Testis (tissue), 3 donors: Measurements from ENCODE around the gene ARRB2. TPM values are rescaled to one million over a fixed set of nuclear protein-coding genes. Genes with fewer than 3 reads are reported as not detected.

Source experiments
- DNase-seq: peaks from one replicate; pipeline ENCODE4 v3.0.0-alpha.2; 2019
- H3K27ac ChIP-seq, 2 donors: fragments of 200-600 bp; sonication (generic); one replicate each; pipeline ENCODE4 v1.5.1; 2019
- H3K27me3 ChIP-seq: fragments of 200-600 bp; sonication (generic); one replicate; pipeline ENCODE4 v1.5.1; 2019
- H3K36me3 ChIP-seq: fragments of 200-600 bp; sonication (generic); one replicate; pipeline ENCODE4 v1.5.1; 2017; ENCODE audit warnings: low read depth; ENCODE audit errors: missing control alignments
- H3K4me1 ChIP-seq: fragments of 200-600 bp; sonication (generic); one replicate; pipeline ENCODE4 v1.5.1; 2019
- H3K4me3 ChIP-seq, 2 donors: fragments of 200-600 bp; sonication (generic); one replicate each; pipeline ENCODE4 v1.5.1; 2017 to 2019
- H3K9me3 ChIP-seq: fragments of 200-600 bp; sonication (generic); one replicate; pipeline ENCODE4 v1.5.1; 2017
- POLR2A ChIP-seq: fragments of 450-650 bp; IDR thresholded peaks from one replicate; pipeline ENCODE4 v1.6.1; 2017; ENCODE audit warnings: antibody characterized with exemption, mild to moderate bottlenecking, moderate library complexity
- WGBS, 2 donors: methylation state at CpG; one replicate each; pipeline ENCODE4 v1.1.5; 2018; 5-methylcytosine and 5-hydroxymethylcytosine counted together
- intact Hi-C: fragments of 100-400 bp; cut with DNase I; formaldehyde crosslinking; loops from one replicate; pipeline ENCODE4 v1.15.1; 2023; ENCODE audit warnings: low total_unique reads
- polyA plus RNA-seq: library from polyadenylated mRNA; stranded (reverse); fragments of 350-450 nt; fragmentation: Illumina TruSeq; extraction: RNeasy Lipid Tissue Mini Kit (QIAGEN cat#74804); gene quantifications from one replicate; pipeline ENCODE4 v1.2.3, GENCODE V29; 2014; ENCODE audit warnings: low read depth, low replicate concordance; ENCODE audit not compliant: insufficient read depth
- total RNA-seq, 2 donors: library from RNA; depleted of rRNA; stranded (reverse); fragments of >200 nt; gene quantifications; one replicate each; pipeline ENCODE4 v1.2.3, GENCODE V29; 2016
- TF ChIP-seq, protein P1 (sequence below), 3 experiments: fragments of 450-650 bp in 2 of 3; fragments of 200-600 bp in 1 of 3; sonication (generic) in 1 of 3; IDR thresholded peaks; one replicate each; pipeline ENCODE4 v1.5.1; 2016 to 2019; ENCODE audit warnings: antibody characterized with exemption in 3 of 3, mild to moderate bottlenecking in 2 of 3, moderate library complexity in 1 of 3

The ARRB2 gene
- total and polyA plus RNA-seq, 3 donors from 2014 or later = 13.5 to 23.0 (median 19.5) TPM

- Histone ChIP-seq H3K27me3 (no peaks in the 10 kb centered on the region), H3K4me3 (no peak overlapping the region), H3K4me1 (no peaks in the 10 kb centered on the region), H3K36me3 (no peaks in the 10 kb centered on the region), H3K9me3 (no peaks in the 10 kb centered on the region), H3K27ac (no peak overlapping the region)
- 94 to 95% methylated on average over 9 of the region's 9 CpGs for WGBS, 2 donors
- no peak for DNase-seq
- intact Hi-C loops = no loop called here
- TF ChIP-seq, protein P1, sequence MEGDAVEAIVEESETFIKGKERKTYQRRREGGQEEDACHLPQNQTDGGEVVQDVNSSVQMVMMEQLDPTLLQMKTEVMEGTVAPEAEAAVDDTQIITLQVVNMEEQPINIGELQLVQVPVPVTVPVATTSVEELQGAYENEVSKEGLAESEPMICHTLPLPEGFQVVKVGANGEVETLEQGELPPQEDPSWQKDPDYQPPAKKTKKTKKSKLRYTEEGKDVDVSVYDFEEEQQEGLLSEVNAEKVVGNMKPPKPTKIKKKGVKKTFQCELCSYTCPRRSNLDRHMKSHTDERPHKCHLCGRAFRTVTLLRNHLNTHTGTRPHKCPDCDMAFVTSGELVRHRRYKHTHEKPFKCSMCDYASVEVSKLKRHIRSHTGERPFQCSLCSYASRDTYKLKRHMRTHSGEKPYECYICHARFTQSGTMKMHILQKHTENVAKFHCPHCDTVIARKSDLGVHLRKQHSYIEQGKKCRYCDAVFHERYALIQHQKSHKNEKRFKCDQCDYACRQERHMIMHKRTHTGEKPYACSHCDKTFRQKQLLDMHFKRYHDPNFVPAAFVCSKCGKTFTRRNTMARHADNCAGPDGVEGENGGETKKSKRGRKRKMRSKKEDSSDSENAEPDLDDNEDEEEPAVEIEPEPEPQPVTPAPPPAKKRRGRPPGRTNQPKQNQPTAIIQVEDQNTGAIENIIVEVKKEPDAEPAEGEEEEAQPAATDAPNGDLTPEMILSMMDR (IDR thresholded peaks at IDR 0.05) = no peak
- no peak for TF ChIP-seq POLR2A
Observed at GRCh38 chr17:4742133-4742532, 31.7 kb downstream of the ARRB2 start.

DNA sequence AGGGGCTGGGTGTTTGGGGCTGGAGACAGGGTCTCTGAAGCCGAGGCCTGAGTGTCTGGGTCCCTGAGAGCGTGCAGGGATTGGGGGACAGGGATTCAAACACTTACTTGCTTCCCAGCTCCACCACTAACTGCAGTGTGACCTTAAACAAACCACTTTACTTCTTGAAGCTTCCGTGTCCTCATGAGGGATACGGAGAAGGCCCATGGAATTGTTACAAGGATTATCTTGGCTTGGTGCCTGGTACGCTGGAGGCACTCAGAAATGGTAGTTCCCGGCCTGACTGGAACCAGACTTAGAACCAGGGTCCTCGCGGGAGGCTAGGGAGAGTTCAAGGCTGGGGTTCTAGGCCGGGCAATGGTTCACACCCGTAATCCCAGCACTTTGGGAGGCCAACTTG is 32.2 kb downstream of the ARRB2 start:
- Histone ChIP-seq H3K27ac (no peak overlapping the region), H3K36me3 (no peaks in the 10 kb centered on the region), H3K4me3 (no peak overlapping the region), H3K9me3 (no peaks in the 10 kb centered on the region), H3K27me3 (no peaks in the 10 kb centered on the region), H3K4me1 (no peaks in the 10 kb centered on the region)
- no peak for DNase-seq
- 60 to 68% methylated on average over 9 to 10 of the region's 10 CpGs for WGBS, 2 donors
- no peak for TF ChIP-seq POLR2A
- TF ChIP-seq, protein P1 (IDR thresholded peaks at IDR 0.05) = no peak
- intact Hi-C loops = no loop called here

DNA sequence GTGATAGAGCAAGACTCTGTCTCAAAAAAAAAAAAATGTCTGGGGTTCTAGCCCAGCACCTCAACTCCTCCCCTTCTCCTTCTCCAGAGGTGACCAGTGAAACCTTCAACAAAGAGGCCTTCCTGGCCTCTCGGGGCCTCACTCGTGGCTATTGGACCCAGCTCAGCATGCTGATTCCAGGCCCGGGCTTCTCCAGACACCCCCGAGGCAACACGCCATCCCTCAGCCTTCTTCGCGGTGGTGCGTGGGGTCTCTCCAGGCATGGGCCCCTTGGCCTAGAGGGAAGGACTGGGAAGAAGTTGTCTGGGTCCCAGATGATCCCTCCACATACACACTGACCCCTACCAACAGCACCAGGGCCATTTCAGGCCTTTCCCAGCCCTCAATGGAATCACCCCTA is 32.8 kb downstream of the ARRB2 start:
- Histone ChIP-seq H3K27me3 (no peaks in the 10 kb centered on the region), H3K9me3 (no peaks in the 10 kb centered on the region), H3K27ac (no peak overlapping the region), H3K4me3 (no peak overlapping the region), H3K4me1 (no peaks in the 10 kb centered on the region), H3K36me3 (no peaks in the 10 kb centered on the region)
- TF ChIP-seq, protein P1 (IDR thresholded peaks at IDR 0.05) = no peak
- TF ChIP-seq POLR2A = no peak
- WGBS, 2 donors = 92 to 93% methylated on average over 8 of the region's 8 CpGs
- intact Hi-C loops = no loop called here
- no peak for DNase-seq

DNA sequence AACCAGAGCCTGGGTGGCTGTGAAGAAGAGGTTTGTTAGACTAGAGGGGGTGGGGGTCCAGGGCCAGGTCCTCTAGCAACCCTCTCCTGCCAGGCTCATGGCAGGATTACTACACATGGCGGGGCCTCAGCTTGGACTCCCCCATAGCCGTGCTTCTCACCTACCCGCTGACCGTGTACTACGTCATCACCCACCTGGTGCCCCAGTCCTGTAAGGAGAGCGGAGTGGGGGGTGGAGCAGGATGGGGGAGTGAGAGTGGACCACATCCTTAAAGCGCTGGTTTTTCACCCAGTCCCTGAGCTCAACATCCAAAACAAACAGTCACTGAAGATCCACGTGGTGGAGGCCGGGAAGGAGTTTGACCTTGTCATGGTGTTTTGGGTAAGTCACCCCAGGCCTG is 33.5 kb downstream of the ARRB2 start:
- no peaks in the 10 kb centered on the region for H3K36me3 ChIP-seq
- intact Hi-C loops = no loop called here
- 81 to 89% methylated on average over 8 to 9 of the region's 9 CpGs for WGBS, 2 donors

More for the DNA sequence above, 33.5 kb downstream of the ARRB2 start:
- Histone ChIP-seq H3K27ac (no peak overlapping the region), H3K27me3 (no peaks in the 10 kb centered on the region), H3K9me3 (no peaks in the 10 kb centered on the region), H3K4me1 (no peaks in the 10 kb centered on the region), H3K4me3 (no peak overlapping the region)
- DNase-seq = no peak
- no peak for TF ChIP-seq POLR2A
- TF ChIP-seq, protein P1 (IDR thresholded peaks at IDR 0.05) = no peak
